Measurements from ENCODE around the gene USF2. TPM values are rescaled to one million over a fixed set of nuclear protein-coding genes. Genes with fewer than 3 reads are reported as not detected.

USF2 gene
- polyA plus RNA-seq, 1 donor: 100 TPM

GRCh38 chr19:35241417-35241816, 27.3 kb upstream of the USF2 start:
- no peak for DNase-seq (ENCODE audit: low read depth)

GRCh38 chr19:35246466-35247092, 22.2 kb upstream of the USF2 start:
- no peak for DNase-seq (ENCODE audit: low read depth)

- DNase-seq (ENCODE audit: low read depth): no peak
Measured at GRCh38 chr19:35247526-35248309, 21.0 kb upstream of the USF2 start.

DNA sequence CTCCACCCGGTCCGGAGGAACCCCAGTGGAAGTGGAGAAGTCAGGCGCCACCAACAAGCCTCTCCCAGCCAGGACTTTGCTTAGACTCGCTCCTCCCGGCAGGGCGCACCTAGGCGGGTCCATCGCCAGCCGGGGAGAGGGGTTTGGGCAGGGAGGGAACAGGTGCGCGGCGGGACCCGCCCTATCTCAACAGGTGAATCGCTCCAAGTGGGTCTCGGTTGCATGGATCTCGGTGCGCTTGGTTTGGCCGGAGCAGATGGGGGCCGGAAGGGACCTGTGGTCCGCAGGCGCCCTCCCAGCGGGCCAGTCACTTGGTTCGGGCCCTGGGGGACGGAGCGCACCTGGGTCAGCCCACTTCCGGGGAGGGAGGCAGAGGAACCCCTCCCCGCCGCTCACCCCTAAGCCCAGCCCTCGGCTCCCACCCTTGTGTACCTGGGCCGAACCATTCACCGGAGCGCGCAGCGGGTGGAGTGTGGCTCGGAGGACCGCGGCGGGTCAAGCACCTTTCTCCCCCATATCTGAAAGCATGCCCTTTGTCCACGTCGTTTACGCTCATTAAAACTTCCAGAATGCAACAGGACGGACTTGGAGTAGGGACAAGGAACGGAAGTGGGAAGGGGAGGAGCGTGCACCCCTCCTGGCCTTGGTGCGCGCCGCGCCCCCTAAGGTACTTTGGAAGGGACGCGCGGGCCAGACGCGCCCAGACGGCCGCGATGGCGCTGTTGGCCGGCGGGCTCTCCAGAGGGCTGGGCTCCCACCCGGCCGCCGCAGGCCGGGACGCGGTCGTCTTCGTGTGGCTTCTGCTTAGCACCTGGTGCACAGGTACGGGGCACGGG, 20.2 kb upstream of the USF2 start, which contains the start of gene LSR:
TSS of gene LSR (plus strand) at position 693 of the 836 bp plus-strand sequence. CDS start at position 714, 21 bp downstream.
- DNase-seq (ENCODE audit: low read depth): no peak

- DNase-seq (ENCODE audit: low read depth): no peak
Measured at GRCh38 chr19:35249146-35249847, 19.5 kb upstream of the USF2 start.

DNA sequence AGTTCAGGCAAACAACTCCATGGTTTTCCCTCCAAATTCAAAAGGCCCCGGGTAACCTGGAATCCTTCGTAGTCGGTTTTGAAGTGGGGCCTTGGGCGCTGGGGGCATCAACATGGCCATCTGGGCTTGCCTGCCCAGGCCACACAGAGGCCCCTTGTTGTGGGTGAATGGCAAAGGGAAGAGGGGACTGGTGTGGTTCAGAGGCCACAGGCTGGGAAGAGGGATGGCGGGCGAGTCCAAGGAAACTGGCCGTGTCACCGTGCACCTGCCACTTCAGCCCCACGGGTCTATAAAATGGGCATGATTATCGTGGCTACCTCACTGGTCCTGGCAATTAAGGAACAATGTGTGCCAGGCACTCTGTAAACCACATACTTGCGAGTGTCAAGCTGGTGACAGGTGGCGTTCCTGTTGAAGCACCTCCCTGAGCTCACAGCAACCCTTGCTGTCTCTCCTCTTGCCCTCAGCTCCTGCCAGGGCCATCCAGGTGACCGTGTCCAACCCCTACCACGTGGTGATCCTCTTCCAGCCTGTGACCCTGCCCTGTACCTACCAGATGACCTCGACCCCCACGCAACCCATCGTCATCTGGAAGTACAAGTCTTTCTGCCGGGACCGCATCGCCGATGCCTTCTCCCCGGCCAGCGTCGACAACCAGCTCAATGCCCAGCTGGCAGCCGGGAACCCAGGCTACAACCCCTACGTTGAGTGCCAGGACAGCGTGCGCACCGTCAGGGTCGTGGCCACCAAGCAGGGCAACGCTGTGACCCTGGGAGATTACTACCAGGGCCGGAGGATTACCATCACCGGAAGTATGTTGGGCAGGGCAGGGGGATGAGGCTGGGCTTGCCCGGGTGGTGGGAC, 18.7 kb upstream of the USF2 start:
- no peak for DNase-seq (ENCODE audit: low read depth)

- DNase-seq (ENCODE audit: low read depth): no peak
Measured at GRCh38 chr19:35251456-35251855, 17.3 kb upstream of the USF2 start.

DNA sequence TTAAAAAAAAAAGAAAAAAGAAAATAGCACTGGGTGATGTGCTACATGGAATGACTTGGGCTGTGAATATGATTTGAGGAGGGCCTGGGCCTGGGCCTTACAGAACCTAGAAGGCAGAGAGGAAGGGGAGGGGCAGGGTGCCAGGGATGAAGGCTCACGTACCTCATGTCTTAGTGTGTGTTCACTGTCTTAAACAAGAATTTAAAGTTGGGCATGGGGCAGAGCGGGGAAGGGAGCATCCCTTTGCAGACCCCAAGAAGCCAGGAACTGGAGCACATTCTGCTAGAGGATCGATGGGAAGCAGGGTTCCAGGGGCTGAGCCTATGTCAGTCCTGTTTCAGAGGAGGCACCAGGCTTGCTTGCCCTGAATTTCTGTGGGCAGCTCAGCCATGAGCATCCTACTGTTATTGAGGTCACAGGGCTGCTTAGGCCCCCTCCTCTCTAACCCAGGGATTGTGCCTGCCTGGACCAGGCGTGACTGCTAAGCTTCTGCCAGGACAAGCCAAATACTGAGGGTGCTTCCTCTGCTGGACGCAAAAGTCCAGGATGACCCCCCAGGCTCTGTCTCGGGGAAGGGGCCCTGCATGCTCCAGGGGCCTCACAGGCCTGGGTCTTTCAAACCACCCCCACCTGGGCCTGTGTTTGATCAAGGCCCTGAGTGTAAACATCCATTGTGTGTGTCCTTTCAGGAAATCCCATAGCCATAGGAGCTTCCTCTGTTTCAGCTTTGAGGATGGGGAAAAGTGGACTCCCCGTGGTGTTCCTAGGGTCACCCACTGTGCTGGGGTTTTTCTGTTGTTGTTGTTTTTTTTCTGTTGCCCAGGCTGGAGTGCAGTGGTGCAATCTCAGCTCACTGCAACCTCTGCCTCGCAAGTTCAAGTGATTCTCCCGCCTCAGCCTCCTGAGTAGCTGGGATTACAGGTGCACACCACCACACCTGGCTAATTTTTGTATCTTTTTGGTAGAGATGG, 15.2 kb upstream of the USF2 start:
- no peak for DNase-seq (ENCODE audit: low read depth)

GRCh38 chr19:35254341-35255297, 14.1 kb upstream of the USF2 start:
- no peak for DNase-seq (ENCODE audit: low read depth)

- DNase-seq (ENCODE audit: low read depth): no peak
Measured at GRCh38 chr19:35256566-35256965, 12.2 kb upstream of the USF2 start.

DNA sequence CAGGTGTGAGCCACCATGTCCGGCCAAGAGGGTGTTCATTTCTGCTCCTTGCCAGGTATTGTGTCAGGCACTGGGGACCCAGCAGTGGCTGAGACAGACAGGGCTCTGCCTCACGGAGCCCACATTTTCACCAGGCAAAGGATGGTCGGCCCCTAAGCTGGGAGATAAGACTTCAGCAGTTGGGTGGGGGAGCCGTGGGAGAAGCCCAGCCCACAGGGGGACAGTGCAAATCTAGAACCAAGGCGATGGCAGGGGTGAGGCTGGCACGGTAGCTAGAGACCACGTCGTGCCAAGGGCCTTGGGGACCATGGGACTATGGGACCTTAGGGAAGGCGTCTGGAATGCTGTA, 11.7 kb upstream of the USF2 start:
- DNase-seq (ENCODE audit: low read depth): no peak

DNA sequence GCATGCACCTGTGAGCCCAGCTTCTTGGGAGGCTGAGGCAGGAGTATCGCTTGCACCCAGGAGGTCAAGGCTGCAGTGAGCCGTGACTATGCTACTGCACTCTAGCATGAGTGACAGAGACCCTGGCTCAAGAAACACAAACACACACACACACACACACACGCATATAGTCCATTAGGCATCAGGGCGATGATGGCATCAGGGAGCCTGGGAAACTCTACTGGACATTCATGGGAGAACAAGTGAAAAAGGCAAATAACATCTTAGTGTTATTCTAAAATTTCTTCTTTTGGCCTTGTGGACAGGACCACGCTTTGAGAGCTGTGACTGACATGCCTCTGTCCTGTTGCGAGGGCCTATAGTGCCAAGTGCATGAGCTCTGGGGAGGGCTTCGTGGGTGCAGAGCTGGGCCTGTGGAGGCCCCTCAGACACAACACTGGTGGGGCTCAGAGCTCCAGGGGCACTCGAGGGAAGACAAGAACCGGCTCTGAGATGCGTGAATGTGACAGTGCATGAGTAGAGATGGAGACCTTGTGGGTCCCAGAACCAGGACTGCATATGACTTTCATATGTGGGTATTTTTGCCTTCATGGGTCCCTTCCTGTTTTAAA, 8.0 kb upstream of the USF2 start:
- no peak for DNase-seq (ENCODE audit: low read depth)

DNA sequence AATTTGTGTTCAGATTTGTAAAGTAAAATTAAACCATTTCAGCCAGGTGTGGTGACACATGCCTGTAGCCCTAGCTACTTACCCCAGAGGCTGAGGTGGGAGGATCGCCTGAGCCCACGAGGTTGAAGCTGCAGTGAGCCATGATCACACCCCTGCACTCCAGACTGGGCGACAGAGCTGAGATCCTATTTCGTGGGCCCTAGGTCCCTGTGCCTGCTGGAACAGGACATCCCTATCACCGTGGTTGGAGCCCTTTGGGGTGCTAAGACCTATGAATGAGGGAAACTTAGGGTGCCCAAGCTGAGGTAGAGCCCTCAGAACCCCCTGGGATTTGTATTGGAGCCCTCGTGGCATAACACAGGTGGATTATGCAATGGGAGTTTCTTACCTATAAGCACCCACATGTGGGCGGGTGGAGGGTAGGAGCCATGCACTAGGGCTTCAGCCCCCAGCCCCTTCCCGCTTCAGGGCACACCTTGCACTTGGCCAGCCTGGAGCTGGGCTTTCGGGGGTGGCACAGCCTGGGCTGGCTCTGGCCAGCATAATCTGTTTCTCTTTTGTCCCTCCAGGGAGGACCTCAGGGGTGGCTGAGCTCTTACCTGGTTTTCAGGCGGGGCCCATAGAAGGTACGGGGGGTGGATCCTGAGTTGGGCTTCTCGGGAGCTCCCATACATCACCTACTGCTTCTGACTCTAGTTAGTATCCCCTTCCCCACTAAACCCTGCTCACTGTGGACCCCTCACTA, 7.2 kb upstream of the USF2 start:
- no peak for DNase-seq (ENCODE audit: low read depth)

GRCh38 chr19:35262101-35262761, 6.5 kb upstream of the USF2 start:
- DNase-seq (ENCODE audit: low read depth): no peak

DNA sequence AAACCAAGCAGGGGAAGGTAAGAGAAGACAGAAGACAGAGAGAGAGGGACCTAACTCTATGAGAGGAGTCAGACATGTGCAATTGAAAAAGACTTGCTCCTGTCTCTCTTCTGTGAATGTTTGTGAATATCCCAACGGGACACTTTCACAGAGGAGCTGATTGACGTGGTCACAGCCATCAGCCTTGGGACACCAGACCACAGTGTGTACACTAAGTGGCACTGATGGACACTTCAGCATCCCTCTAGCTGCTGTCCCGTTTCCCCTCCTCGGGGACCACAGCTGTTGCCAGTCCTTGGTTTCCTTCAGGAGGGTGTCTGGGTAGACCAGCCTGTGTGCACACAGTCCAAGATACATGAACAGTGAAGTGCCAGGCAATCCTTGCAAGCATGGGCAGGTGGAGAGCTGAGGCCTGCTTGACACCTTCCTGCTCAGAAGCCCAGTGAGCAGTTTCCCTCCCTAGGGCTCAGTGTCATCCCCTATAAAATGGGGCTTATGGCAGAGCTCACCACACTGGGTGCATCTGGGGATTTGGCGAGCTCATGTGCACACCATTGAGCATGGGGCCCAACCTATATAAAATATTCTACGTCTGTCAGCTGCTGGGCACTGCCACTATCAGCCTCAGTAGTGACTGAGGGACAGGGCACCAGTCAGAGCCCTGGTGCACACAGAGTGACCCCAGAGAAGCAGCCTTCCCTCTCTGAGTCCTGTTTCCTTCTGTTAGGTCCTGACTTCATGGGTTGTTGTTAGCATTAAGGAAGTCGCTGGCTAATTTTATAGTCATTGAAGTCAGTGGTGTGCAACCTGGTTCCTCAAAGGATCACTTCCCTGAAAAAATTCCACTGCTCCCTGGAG, 4.3 kb upstream of the USF2 start:
- DNase-seq (ENCODE audit: low read depth): no peak
